Hepatocyte (in vitro differentiated cells): ENCODE measurements around the gene KCNK13. TPM values are rescaled to one million over a fixed set of nuclear protein-coding genes. Genes with fewer than 3 reads are reported as not detected.

ENCODE experiments used
- DNase-seq: peaks from one replicate; pipeline ENCODE4 v3.0.0-alpha.2; 2016; ENCODE audit warnings: low spot score
- H2AFZ ChIP-seq: fragments of 200-600 bp; sonication (generic); 2 replicates; pipeline ENCODE4 v1.6.0; 2016; ENCODE audit warnings: antibody characterized with exemption, mild to moderate bottlenecking
- H3K27ac ChIP-seq: fragments of 200-600 bp; sonication (generic); 2 replicates; pipeline ENCODE4 v1.5.1; 2016; ENCODE audit warnings: mild to moderate bottlenecking
- H3K27me3 ChIP-seq: fragments of 200-600 bp; sonication (generic); 2 replicates; pipeline ENCODE4 v1.6.1; 2016
- H3K36me3 ChIP-seq: fragments of 200-600 bp; sonication (generic); replicated peaks from 2 replicates; pipeline ENCODE4 v1.5.1; 2016; ENCODE audit warnings: low read depth; ENCODE audit not compliant: insufficient read depth
- H3K4me1 ChIP-seq: fragments of 200-600 bp; sonication (generic); 2 replicates; pipeline ENCODE4 v1.5.1; 2016; ENCODE audit warnings: mild to moderate bottlenecking, moderate library complexity; ENCODE audit not compliant: insufficient read depth
- H3K4me2 ChIP-seq: fragments of 200-600 bp; sonication (generic); 2 replicates; pipeline ENCODE4 v1.6.0; 2016
- H3K4me3 ChIP-seq: fragments of 200-600 bp; sonication (generic); 2 replicates; pipeline ENCODE4 v1.5.1; 2016; ENCODE audit warnings: mild to moderate bottlenecking
- H3K79me2 ChIP-seq: fragments of 200-600 bp; sonication (generic); 2 replicates; pipeline ENCODE4 v1.6.0; 2017; ENCODE audit warnings: mild to moderate bottlenecking
- H3K9me2 ChIP-seq: fragments of 200-600 bp; sonication (generic); replicated peaks from 2 replicates; pipeline ENCODE4 v1.6.0; 2017; ENCODE audit warnings: mild to moderate bottlenecking; ENCODE audit not compliant: insufficient read depth
- H3K9me3 ChIP-seq: fragments of 200-600 bp; sonication (generic); 2 replicates; pipeline ENCODE4 v1.5.1; 2016; ENCODE audit warnings: low read depth, mild to moderate bottlenecking
- H4K20me1 ChIP-seq: fragments of 200-600 bp; sonication (generic); 2 replicates; pipeline ENCODE4 v1.6.0; 2016; ENCODE audit warnings: mild to moderate bottlenecking; ENCODE audit not compliant: insufficient read depth, poor library complexity, severe bottlenecking
- CTCF ChIP-seq: fragments of 200-600 bp; sonication (generic); IDR thresholded peaks from 2 replicates; pipeline ENCODE4 v1.5.1; 2016; ENCODE audit warnings: antibody characterized with exemption, mild to moderate bottlenecking; ENCODE audit not compliant: poor library complexity
- EZH2 ChIP-seq: fragments of 200-600 bp; sonication (generic); IDR thresholded peaks from 2 replicates; pipeline ENCODE4 v1.6.1; 2016; ENCODE audit warnings: antibody characterized with exemption, mild to moderate bottlenecking, borderline replicate concordance
- EZH2phosphoT487 ChIP-seq: fragments of 200-600 bp; sonication (generic); IDR thresholded peaks from one replicate; pipeline ENCODE4 v1.6.1; 2018; ENCODE audit warnings: antibody characterized with exemption, mild to moderate bottlenecking, low read depth, moderate library complexity; ENCODE audit not compliant: unreplicated experiment, severe bottlenecking
- WGBS: methylation state at CpG from one replicate; pipeline ENCODE4 v1.1.6; 2016; ENCODE audit warnings: low lambda C conversion rate; ENCODE audit errors: missing lambda C conversion rate; 5-methylcytosine and 5-hydroxymethylcytosine counted together
- polyA plus RNA-seq: library from polyadenylated mRNA; unstranded; fragments of >200 nt; fragmentation: Nextera tagmentation; extraction: Ambion mirVana; gene quantifications from 2 replicates; pipeline ENCODE4 v1.2.1, GENCODE V29; 2016
- total RNA-seq: library from RNA; depleted of rRNA; stranded (reverse); fragments of >200 nt; gene quantifications from 2 replicates; pipeline ENCODE4 v1.2.3, GENCODE V29; 2014

KCNK13 gene
- total and polyA plus RNA-seq, 2 experiments from 2014 or later: 0.15 to 0.47 TPM

GRCh38 chr14:90050271-90050670 lies 11.5 kb upstream of the KCNK13 start:
- no peak overlapping the region for H3K4me3 ChIP-seq
- no peaks in the 10 kb centered on the region for H3K9me2 ChIP-seq
- H3K36me3 ChIP-seq: no peaks in the 10 kb centered on the region
- no peaks in the 10 kb centered on the region for H3K9me3 ChIP-seq
- H3K4me1 ChIP-seq: no peaks in the 10 kb centered on the region
- H3K4me2 ChIP-seq: no peak overlapping the region
- H2AFZ ChIP-seq: no peak overlapping the region
- H3K27ac ChIP-seq: no peak overlapping the region
- peaks cover 37% of the 10 kb centered on the region for H3K27me3 ChIP-seq
- no peaks in the 10 kb centered on the region for H4K20me1 ChIP-seq
- no peak for DNase-seq
- no peaks in the 10 kb centered on the region for H3K79me2 ChIP-seq
- TF ChIP-seq EZH2phosphoT487 (no peak), CTCF (no peak), EZH2 (no peak)
- 81% methylated on average over 4 of the region's 4 CpGs for WGBS

GRCh38 chr14:90053044-90053443 lies 8.8 kb upstream of the KCNK13 start:
- no peaks in the 10 kb centered on the region for H3K9me2 ChIP-seq
- H3K27me3 ChIP-seq: peaks cover 51% of the 10 kb centered on the region
- H4K20me1 ChIP-seq: no peaks in the 10 kb centered on the region
- WGBS: 65% methylated on average over 2 of the region's 2 CpGs
- no peak overlapping the region for H3K4me3 ChIP-seq
- H3K27ac ChIP-seq: no peak overlapping the region
- no peak overlapping the region for H2AFZ ChIP-seq
- H3K79me2 ChIP-seq: no peaks in the 10 kb centered on the region
- no peaks in the 10 kb centered on the region for H3K4me1 ChIP-seq
- TF ChIP-seq EZH2phosphoT487: no peak
- no peak for TF ChIP-seq CTCF
- TF ChIP-seq EZH2: no peak
- no peaks in the 10 kb centered on the region for H3K9me3 ChIP-seq
- H3K4me2 ChIP-seq: no peak overlapping the region
- no peak for DNase-seq
- no peaks in the 10 kb centered on the region for H3K36me3 ChIP-seq

GRCh38 chr14:90054803-90055202 lies 7.0 kb upstream of the KCNK13 start:
- no peak for DNase-seq
- H3K4me1 ChIP-seq: no peaks in the 10 kb centered on the region
- H2AFZ ChIP-seq: no peak overlapping the region
- no peaks in the 10 kb centered on the region for H3K79me2 ChIP-seq
- H3K9me2 ChIP-seq: no peaks in the 10 kb centered on the region
- peaks cover 68% of the 10 kb centered on the region for H3K27me3 ChIP-seq
- no peak for TF ChIP-seq CTCF
- no peak for TF ChIP-seq EZH2
- TF ChIP-seq EZH2phosphoT487: no peak
- H3K4me2 ChIP-seq: no peak overlapping the region
- no peak overlapping the region for H3K4me3 ChIP-seq
- H3K36me3 ChIP-seq: no peaks in the 10 kb centered on the region
- H4K20me1 ChIP-seq: no peaks in the 10 kb centered on the region
- H3K9me3 ChIP-seq: no peaks in the 10 kb centered on the region
- WGBS: 91% methylated on average over 1 of the region's 1 CpG
- no peak overlapping the region for H3K27ac ChIP-seq

- no peak overlapping the region for H3K4me2 ChIP-seq
- no peaks in the 10 kb centered on the region for H3K36me3 ChIP-seq
- peaks cover 14% of the 10 kb centered on the region for H3K4me1 ChIP-seq
- no peak overlapping the region for H3K4me3 ChIP-seq
- 57% methylated on average over 8 of the region's 8 CpGs for WGBS
- H3K9me2 ChIP-seq: no peaks in the 10 kb centered on the region
- TF ChIP-seq CTCF (no peak), EZH2phosphoT487 (no peak), EZH2 (no peak)
- no peaks in the 10 kb centered on the region for H3K9me3 ChIP-seq
- no peak overlapping the region for H3K27ac ChIP-seq
- H4K20me1 ChIP-seq: no peaks in the 10 kb centered on the region
- no peak for DNase-seq
- no peaks in the 10 kb centered on the region for H3K79me2 ChIP-seq
- H2AFZ ChIP-seq: no peak overlapping the region
- peaks cover 75% of the 10 kb centered on the region for H3K27me3 ChIP-seq
These were observed 5.0 kb upstream of the KCNK13 start for GRCh38 chr14:90056826-90057225.
